GM12864 (cell line): Measurements from ENCODE around the gene AIRE.

Source experiments
- DNase-seq: peaks from one replicate; pipeline ENCODE4 v3.0.0-alpha.2; 2011; ENCODE audit warnings: low read depth
- H3K4me3 ChIP-seq: 2 replicates; pipeline ENCODE4 v1.5.1; 2011; ENCODE audit warnings: mild to moderate bottlenecking, low read depth, low read length, control low read depth
- CTCF ChIP-seq: IDR thresholded peaks from 2 replicates; pipeline ENCODE4 v1.5.1; 2011; ENCODE audit warnings: low read depth, mild to moderate bottlenecking, moderate library complexity, low read length, control low read depth, inconsistent platforms; ENCODE audit errors: missing control alignments

The AIRE gene

GRCh38 chr21:44295646-44296045, 10.0 kb downstream of the AIRE start:
- no peak overlapping the region for H3K4me3 ChIP-seq
- no peak for DNase-seq
- no peak for TF ChIP-seq CTCF

- no peak for TF ChIP-seq CTCF
- H3K4me3 ChIP-seq, result no peak overlapping the region
- no peak for DNase-seq
Measured at GRCh38 chr21:44296103-44296519, 10.4 kb downstream of the AIRE start.

GRCh38 chr21:44296916-44297315, 11.2 kb downstream of the AIRE start:
- H3K4me3 ChIP-seq, result no peak overlapping the region
- no peak for TF ChIP-seq CTCF
- DNase-seq, result no peak

- H3K4me3 ChIP-seq, result no peak overlapping the region
- peak; percentile 58 for DNase-seq
- TF ChIP-seq CTCF, result peak; percentile 83
Measured at GRCh38 chr21:44297525-44298290, 12.0 kb downstream of the AIRE start.

- no peak overlapping the region for H3K4me3 ChIP-seq
- TF ChIP-seq CTCF, result peak; percentile 40
- no peak for DNase-seq
Measured at GRCh38 chr21:44298301-44298700, 12.6 kb downstream of the AIRE start.

- peak overlapping the region; percentile 87 for H3K4me3 ChIP-seq
- no peak for TF ChIP-seq CTCF
- DNase-seq, result peak; percentile 35
Measured at GRCh38 chr21:44299085-44299457, 13.4 kb downstream of the AIRE start.
